Tibial nerve (tissue), 4 donors: ENCODE data around the gene ST6GALNAC6.

Experiments
- EP300 ChIP-seq, 2 donors: sonication (generic); formaldehyde crosslinking; IDR thresholded peaks; one replicate each; pipeline ENCODE4 v1.6.1; 2017; ENCODE audit warnings: antibody characterized with exemption in 2 of 2, mild to moderate bottlenecking in 1 of 2
- TF ChIP-seq, protein P1 (sequence below), 5 experiments: fragments of 200-600 bp in 3 of 5; fragments of 450-650 bp in 2 of 5; sonication (generic) in 3 of 5; IDR thresholded peaks; one replicate each; pipeline ENCODE4 v1.5.1; 2016 to 2019; ENCODE audit warnings: antibody characterized with exemption in 5 of 5, mild to moderate bottlenecking in 3 of 5, moderate library complexity in 2 of 5

- TF ChIP-seq, protein P1, sequence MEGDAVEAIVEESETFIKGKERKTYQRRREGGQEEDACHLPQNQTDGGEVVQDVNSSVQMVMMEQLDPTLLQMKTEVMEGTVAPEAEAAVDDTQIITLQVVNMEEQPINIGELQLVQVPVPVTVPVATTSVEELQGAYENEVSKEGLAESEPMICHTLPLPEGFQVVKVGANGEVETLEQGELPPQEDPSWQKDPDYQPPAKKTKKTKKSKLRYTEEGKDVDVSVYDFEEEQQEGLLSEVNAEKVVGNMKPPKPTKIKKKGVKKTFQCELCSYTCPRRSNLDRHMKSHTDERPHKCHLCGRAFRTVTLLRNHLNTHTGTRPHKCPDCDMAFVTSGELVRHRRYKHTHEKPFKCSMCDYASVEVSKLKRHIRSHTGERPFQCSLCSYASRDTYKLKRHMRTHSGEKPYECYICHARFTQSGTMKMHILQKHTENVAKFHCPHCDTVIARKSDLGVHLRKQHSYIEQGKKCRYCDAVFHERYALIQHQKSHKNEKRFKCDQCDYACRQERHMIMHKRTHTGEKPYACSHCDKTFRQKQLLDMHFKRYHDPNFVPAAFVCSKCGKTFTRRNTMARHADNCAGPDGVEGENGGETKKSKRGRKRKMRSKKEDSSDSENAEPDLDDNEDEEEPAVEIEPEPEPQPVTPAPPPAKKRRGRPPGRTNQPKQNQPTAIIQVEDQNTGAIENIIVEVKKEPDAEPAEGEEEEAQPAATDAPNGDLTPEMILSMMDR (IDR thresholded peaks at IDR 0.05): no peak
- TF ChIP-seq EP300 (IDR thresholded peaks at IDR 0.05): no peak
These were observed 43.7 kb upstream of the ST6GALNAC6 start for GRCh38 chr9:127943011-127943662.
